HG02885 (cell line): ENCODE measurements around the gene TNFAIP8L1.
"Not testable (repeated sequence)": the region's sequence is repeated elsewhere in the genome, so short reads cannot be mapped to it uniquely, and the experiment has no call there.

ENCODE experiments used
- ATAC-seq: cut with Tn5 transposase; IDR thresholded peaks from one replicate; pipeline ENCODE4 v1.9.1; 2021; ENCODE audit warnings: mild to moderate bottlenecking; ENCODE audit not compliant: unreplicated experiment, poor library complexity

TNFAIP8L1 gene

GRCh38 chr19:4673726-4674125 is 34.4 kb downstream of the TNFAIP8L1 start:
- ATAC-seq: no peak

GRCh38 chr19:4675346-4675745 is 36.0 kb downstream of the TNFAIP8L1 start:
- ATAC-seq: no peak

- no peak for ATAC-seq
These were observed 37.8 kb downstream of the TNFAIP8L1 start for GRCh38 chr19:4676955-4677731.

- no peak for ATAC-seq
These were observed 39.8 kb downstream of the TNFAIP8L1 start for GRCh38 chr19:4678881-4679790.

GRCh38 chr19:4680021-4680420 is 40.7 kb downstream of the TNFAIP8L1 start:
- not testable (repeated sequence) for ATAC-seq

GRCh38 chr19:4682417-4683200 is 43.3 kb downstream of the TNFAIP8L1 start:
- ATAC-seq: no peak

GRCh38 chr19:4684312-4685095 is 45.2 kb downstream of the TNFAIP8L1 start:
- no peak for ATAC-seq

GRCh38 chr19:4686700-4687099 is 47.4 kb downstream of the TNFAIP8L1 start:
- no peak for ATAC-seq

- no peak for ATAC-seq
These were observed 48.1 kb downstream of the TNFAIP8L1 start for GRCh38 chr19:4687396-4687795.

- no peak for ATAC-seq
These were observed 49.3 kb downstream of the TNFAIP8L1 start for GRCh38 chr19:4688587-4688986.

- ATAC-seq: no peak
These were observed 50.1 kb downstream of the TNFAIP8L1 start for GRCh38 chr19:4689403-4689802.

GRCh38 chr19:4690361-4690760 is 51.0 kb downstream of the TNFAIP8L1 start:
- no peak for ATAC-seq

- ATAC-seq: no peak
These were observed 52.1 kb downstream of the TNFAIP8L1 start for GRCh38 chr19:4691373-4691772.

GRCh38 chr19:4692251-4693077 is 53.1 kb downstream of the TNFAIP8L1 start:
- ATAC-seq: no peak

- no peak for ATAC-seq
These were observed 53.7 kb downstream of the TNFAIP8L1 start for GRCh38 chr19:4693078-4693350.

- no peak for ATAC-seq
These were observed 54.3 kb downstream of the TNFAIP8L1 start for GRCh38 chr19:4693471-4694121.

- no peak for ATAC-seq
These were observed 55.1 kb downstream of the TNFAIP8L1 start for GRCh38 chr19:4694211-4694987.

- ATAC-seq: no peak
These were observed 56.0 kb downstream of the TNFAIP8L1 start for GRCh38 chr19:4695224-4695731.
